GM18499 (cell line): ENCODE results near the gene FRRS1L.

Experiments
- ATAC-seq: cut with Tn5 transposase; IDR thresholded peaks from one replicate; pipeline ENCODE4 v1.9.1; 2021; ENCODE audit warnings: moderate number of reproducible peaks; ENCODE audit not compliant: insufficient read depth, unreplicated experiment

The FRRS1L gene

DNA sequence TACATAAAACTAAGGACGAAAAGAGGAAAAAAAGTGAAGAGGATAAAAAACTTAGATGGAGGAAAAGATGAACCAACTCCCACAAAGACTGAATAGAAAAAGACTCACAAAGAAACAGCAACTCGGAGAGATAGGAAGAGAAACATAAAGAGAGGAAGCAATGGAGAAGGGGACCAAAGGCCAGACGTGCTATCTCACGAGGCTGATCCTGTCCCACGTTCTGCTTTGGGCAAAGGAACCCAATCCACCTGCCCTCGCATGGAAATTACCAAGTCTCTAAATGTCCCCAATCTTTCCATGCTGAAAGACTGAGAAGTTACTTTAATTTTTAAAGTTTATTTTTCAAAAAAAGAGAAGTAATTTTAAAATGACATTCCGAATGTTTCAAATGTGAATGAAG lies 83.9 kb downstream of the FRRS1L start:
- no peak for ATAC-seq

DNA sequence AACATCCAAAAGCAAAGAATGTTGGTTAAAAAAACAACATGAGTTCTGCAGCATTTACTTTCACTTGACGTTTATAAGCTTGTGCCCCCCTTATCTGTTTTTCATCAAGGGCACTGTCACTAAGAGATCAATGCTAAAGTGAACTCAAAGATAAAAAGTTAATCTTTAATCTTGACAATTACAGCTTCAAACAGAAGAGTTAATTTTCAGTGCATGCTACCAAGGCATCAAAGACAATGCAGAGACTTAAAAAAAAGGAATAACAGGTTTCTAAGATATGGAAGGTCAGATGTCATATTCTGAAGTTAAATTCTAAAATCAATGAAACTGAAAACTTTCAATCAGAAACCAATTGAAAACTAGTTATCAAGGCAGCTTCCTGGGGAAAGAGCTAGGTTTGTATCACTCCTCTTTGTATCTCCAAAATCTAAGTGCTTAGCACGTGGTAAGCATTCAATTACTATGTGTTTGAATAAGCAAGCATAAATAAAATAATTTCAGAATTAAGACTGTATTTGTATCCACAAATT lies 84.9 kb downstream of the FRRS1L start:
- no peak for ATAC-seq
